Epithelial cell of proximal tubule (primary cell): ENCODE results near the gene LY6G6C. TPM values are rescaled to one million over a fixed set of nuclear protein-coding genes. Genes with fewer than 3 reads are reported as not detected.
A peak's percentile ranks its signal among the peaks of the same experiment; 100 is the strongest.

Experiments
- DNase-seq: peaks from one replicate; pipeline ENCODE4 v3.0.0-alpha.2; 2011; ENCODE audit warnings: low read depth
- H3K4me3 ChIP-seq: 2 replicates; pipeline ENCODE4 v1.5.1; 2011; ENCODE audit warnings: low read depth, mild to moderate bottlenecking, low read length
- total RNA-seq: library from RNA; depleted of rRNA; stranded (reverse); fragments of >200 nt; gene quantifications from 2 replicates; pipeline ENCODE4 v1.2.3, GENCODE V29; 2015
- TF ChIP-seq, protein P1 (sequence below): conservative IDR thresholded peaks from 2 replicates; pipeline ENCODE4 v1.5.1; 2012; ENCODE audit warnings: low read depth, mild to moderate bottlenecking, low read length

The LY6G6C gene
- total RNA-seq, 1 donor from 2014 or later = not detected

- H3K4me3 ChIP-seq = no peak overlapping the region
- no peak for DNase-seq
- TF ChIP-seq, protein P1, sequence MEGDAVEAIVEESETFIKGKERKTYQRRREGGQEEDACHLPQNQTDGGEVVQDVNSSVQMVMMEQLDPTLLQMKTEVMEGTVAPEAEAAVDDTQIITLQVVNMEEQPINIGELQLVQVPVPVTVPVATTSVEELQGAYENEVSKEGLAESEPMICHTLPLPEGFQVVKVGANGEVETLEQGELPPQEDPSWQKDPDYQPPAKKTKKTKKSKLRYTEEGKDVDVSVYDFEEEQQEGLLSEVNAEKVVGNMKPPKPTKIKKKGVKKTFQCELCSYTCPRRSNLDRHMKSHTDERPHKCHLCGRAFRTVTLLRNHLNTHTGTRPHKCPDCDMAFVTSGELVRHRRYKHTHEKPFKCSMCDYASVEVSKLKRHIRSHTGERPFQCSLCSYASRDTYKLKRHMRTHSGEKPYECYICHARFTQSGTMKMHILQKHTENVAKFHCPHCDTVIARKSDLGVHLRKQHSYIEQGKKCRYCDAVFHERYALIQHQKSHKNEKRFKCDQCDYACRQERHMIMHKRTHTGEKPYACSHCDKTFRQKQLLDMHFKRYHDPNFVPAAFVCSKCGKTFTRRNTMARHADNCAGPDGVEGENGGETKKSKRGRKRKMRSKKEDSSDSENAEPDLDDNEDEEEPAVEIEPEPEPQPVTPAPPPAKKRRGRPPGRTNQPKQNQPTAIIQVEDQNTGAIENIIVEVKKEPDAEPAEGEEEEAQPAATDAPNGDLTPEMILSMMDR = no peak
These were observed 28.7 kb downstream of the LY6G6C start for GRCh38 chr6:31692886-31693285.

GRCh38 chr6:31692353-31692752 is 29.2 kb downstream of the LY6G6C start:
- H3K4me3 ChIP-seq = no peak overlapping the region
- TF ChIP-seq, protein P1 = no peak
- no peak for DNase-seq

DNA sequence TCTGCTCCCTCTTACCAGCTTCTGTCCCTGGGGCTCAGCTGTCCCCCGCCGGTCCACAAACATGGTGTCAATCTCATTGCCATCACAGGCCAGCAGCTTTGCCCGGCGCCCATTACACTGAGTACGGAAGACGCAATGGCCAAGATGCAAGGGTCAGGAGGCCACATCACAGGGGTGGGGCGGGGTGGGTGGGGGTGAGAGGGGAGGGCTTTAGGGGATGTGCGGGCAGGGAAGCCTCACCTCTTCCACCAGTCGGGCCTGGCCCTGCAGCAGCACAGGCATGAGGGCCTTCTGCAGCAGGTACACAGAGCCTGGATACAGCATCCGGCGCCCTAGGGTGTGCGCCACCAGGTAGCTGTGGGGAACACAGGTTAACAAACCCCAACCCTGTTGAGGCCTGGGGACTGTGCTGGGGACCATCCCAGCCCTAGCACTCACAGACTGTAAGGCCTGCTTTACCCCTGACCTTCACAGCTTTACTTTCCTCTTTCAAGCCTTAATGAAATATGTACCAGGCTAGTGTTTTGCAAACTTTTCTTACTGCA is 29.9 kb downstream of the LY6G6C start:
- no peak for DNase-seq
- no peak overlapping the region for H3K4me3 ChIP-seq
- TF ChIP-seq, protein P1 = no peak

DNA sequence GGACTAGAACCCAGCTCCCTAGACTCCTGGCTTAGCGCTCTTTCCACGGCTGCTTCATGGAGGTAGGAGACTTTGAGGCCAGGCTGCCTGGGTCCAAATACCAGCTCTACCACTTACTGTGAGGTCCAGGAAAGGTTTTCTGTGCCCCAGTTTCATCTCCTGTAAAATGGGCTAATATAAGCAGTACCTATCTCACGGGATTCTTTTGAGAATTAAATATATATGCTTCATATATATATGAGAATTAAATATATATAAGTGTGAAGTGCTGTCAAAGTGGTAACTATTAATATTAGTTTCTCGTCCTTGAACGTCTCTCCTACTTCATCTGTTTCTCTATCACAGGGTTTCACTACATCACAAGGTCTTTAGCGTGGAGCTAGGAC is 30.5 kb downstream of the LY6G6C start:
- H3K4me3 ChIP-seq = no peak overlapping the region
- no peak for DNase-seq
- TF ChIP-seq, protein P1 = no peak

DNA sequence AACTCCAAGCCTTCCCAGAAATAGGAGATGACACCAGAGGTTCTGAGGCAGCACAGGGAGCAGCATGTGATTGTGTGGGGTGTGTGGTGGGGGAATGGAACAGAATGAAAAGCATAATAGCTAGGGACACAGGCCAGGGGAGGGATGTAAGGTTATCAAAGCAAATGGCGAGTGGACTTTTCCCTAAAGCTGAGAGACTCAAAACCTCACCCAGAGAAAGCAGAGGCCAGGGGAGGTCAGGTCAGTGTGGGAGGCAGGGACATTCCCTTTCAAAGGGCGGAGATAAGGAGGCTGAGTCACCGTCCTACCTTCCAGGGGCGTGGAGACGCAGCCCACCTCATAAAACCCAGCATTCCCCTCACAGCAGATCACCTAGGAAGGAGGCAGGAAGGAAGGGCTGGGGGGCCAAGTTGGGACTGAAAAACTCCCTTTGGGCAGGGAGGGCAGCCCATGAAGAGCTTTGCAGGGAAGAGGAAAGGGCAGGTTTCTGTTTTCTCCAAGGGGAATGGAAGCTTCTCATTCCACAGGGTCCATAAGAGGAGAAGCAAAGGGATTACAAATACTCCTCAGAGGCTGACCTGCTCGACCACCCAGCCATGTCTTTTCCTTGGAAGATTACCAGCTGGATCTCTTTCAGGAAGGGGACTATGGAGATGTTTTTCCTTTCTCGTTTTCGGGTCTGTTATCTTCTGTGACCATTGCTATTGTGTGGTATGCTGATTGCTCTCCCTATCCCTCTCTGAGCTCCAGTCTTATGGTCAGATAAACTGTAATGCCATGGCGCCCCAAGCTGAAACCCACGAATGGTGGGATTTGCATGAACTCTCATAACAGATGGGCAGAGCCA is 31.1 kb downstream of the LY6G6C start:
- TF ChIP-seq, protein P1 = no peak
- H3K4me3 ChIP-seq = no peak overlapping the region
- DNase-seq = no peak

GRCh38 chr6:31689249-31690110 is 32.1 kb downstream of the LY6G6C start:
- no peak overlapping the region for H3K4me3 ChIP-seq
- no peak for DNase-seq
- TF ChIP-seq, protein P1 = peak; percentile 67
